ENCODE measurements around the gene PLEKHG4B.
"Not testable (repeated sequence)": the region's sequence is repeated elsewhere in the genome, so short reads cannot be mapped to it uniquely, and the experiment has no call there.

DNA sequence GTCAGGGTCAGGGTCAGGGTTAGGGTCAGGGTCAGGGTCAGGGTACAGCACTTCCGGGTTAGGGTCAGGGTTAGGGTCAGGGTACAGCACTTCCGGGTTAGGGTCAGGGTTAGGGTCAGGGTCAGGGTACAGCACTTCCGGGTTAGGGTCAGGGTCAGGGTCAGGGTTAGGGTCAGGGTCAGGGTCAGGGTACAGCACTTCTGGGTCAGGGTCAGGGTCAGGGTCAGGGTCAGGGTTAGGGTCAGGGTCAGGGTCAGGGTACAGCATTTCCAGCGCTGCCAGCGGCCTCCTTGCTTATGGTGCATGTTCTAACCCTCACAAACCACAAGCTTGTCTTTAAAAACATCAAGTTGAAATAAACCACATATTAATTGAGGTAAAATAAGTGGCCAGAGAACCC lies 42.4 kb upstream of the PLEKHG4B start:
- TF ChIP-seq POLR2A (IDR thresholded peaks at IDR 0.05): not testable (repeated sequence)
- TF ChIP-seq, protein P1, sequence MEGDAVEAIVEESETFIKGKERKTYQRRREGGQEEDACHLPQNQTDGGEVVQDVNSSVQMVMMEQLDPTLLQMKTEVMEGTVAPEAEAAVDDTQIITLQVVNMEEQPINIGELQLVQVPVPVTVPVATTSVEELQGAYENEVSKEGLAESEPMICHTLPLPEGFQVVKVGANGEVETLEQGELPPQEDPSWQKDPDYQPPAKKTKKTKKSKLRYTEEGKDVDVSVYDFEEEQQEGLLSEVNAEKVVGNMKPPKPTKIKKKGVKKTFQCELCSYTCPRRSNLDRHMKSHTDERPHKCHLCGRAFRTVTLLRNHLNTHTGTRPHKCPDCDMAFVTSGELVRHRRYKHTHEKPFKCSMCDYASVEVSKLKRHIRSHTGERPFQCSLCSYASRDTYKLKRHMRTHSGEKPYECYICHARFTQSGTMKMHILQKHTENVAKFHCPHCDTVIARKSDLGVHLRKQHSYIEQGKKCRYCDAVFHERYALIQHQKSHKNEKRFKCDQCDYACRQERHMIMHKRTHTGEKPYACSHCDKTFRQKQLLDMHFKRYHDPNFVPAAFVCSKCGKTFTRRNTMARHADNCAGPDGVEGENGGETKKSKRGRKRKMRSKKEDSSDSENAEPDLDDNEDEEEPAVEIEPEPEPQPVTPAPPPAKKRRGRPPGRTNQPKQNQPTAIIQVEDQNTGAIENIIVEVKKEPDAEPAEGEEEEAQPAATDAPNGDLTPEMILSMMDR (IDR thresholded peaks at IDR 0.05): not testable (repeated sequence)
